Osteocyte (in vitro differentiated cells): Measurements from ENCODE around the gene AKAP10. TPM values are rescaled to one million over a fixed set of nuclear protein-coding genes. Genes with fewer than 3 reads are reported as not detected.
"Not testable (repeated sequence)": the region's sequence is repeated elsewhere in the genome, so short reads cannot be mapped to it uniquely, and the experiment has no call there.

Experiments
- DNase-seq: peaks from one replicate; pipeline ENCODE4 v3.0.0; 2021; ENCODE audit warnings: mixed read lengths; ENCODE audit not compliant: unreplicated experiment; ENCODE audit errors: extremely low spot score
- H3K27ac Mint-ChIP-seq: one replicate; pipeline ENCODE4 v1.8.0; 2021; ENCODE audit warnings: mild to moderate bottlenecking, mixed read lengths; ENCODE audit not compliant: unreplicated experiment
- H3K27me3 Mint-ChIP-seq: one replicate; pipeline ENCODE4 v1.8.0; 2021; ENCODE audit warnings: mixed read lengths; ENCODE audit not compliant: unreplicated experiment
- H3K36me3 Mint-ChIP-seq: one replicate; pipeline ENCODE4 v1.8.0; 2021; ENCODE audit warnings: mixed read lengths; ENCODE audit not compliant: unreplicated experiment
- H3K4me1 Mint-ChIP-seq: one replicate; pipeline ENCODE4 v1.8.0; 2021; ENCODE audit warnings: mixed read lengths; ENCODE audit not compliant: unreplicated experiment
- H3K4me3 Mint-ChIP-seq: one replicate; pipeline ENCODE4 v1.8.0; 2021; ENCODE audit warnings: mild to moderate bottlenecking, moderate library complexity, mixed read lengths; ENCODE audit not compliant: unreplicated experiment
- H3K9me3 Mint-ChIP-seq: one replicate; pipeline ENCODE4 v1.8.0; 2021; ENCODE audit warnings: mixed read lengths; ENCODE audit not compliant: unreplicated experiment
- CTCF ChIP-seq: fragments of 200-600 bp; sonication (generic); IDR thresholded peaks from 2 replicates; pipeline ENCODE4 v1.5.0; 2021; ENCODE audit warnings: antibody characterized with exemption, mild to moderate bottlenecking, moderate library complexity
- total RNA-seq: library from RNA; stranded (reverse); gene quantifications from 2 replicates; pipeline ENCODE4 v1.2.1, GENCODE V29; 2021

Gene AKAP10
- total RNA-seq, 1 donor from 2014 or later = 34.4 TPM

GRCh38 chr17:19958023-19958422 lies 19.6 kb downstream of the AKAP10 start:
- H3K36me3 Mint-ChIP-seq = peaks cover 38% of the 10 kb centered on the region
- peaks cover 14% of the 10 kb centered on the region for H3K4me1 Mint-ChIP-seq
- H3K9me3 Mint-ChIP-seq = no peaks in the 10 kb centered on the region
- no peak for TF ChIP-seq CTCF
- peak overlapping the region; percentile 83 for H3K27ac Mint-ChIP-seq
- H3K4me3 Mint-ChIP-seq = no peak overlapping the region
- no peaks in the 10 kb centered on the region for H3K27me3 Mint-ChIP-seq
- no peak for DNase-seq

GRCh38 chr17:19955099-19955498 lies 22.5 kb downstream of the AKAP10 start:
- Mint-ChIP-seq H3K36me3 (peaks cover 36% of the 10 kb centered on the region), H3K4me3 (no peak overlapping the region), H3K27ac (no peak overlapping the region), H3K4me1 (peaks cover 15% of the 10 kb centered on the region), H3K9me3 (peaks cover 3% of the 10 kb centered on the region), H3K27me3 (no peaks in the 10 kb centered on the region)
- no peak for DNase-seq
- no peak for TF ChIP-seq CTCF

GRCh38 chr17:19951411-19951810 lies 26.2 kb downstream of the AKAP10 start:
- H3K27ac Mint-ChIP-seq, DNase-seq, H3K27me3 Mint-ChIP-seq, H3K4me3 Mint-ChIP-seq, H3K9me3 Mint-ChIP-seq: not testable (repeated sequence)
- Mint-ChIP-seq H3K4me1 (peaks cover 16% of the 10 kb centered on the region), H3K36me3 (peaks cover 30% of the 10 kb centered on the region)

GRCh38 chr17:19950624-19951195 lies 26.9 kb downstream of the AKAP10 start:
- DNase-seq, H3K4me3 Mint-ChIP-seq, H3K27me3 Mint-ChIP-seq, H3K9me3 Mint-ChIP-seq, H3K27ac Mint-ChIP-seq: not testable (repeated sequence)
- H3K4me1 Mint-ChIP-seq = peaks cover 16% of the 10 kb centered on the region
- H3K36me3 Mint-ChIP-seq = peaks cover 24% of the 10 kb centered on the region

- peak overlapping the region; percentile 2 for H3K27ac Mint-ChIP-seq
- peaks cover 31% of the 10 kb centered on the region for H3K36me3 Mint-ChIP-seq
- no peak overlapping the region for H3K4me3 Mint-ChIP-seq
- DNase-seq = no peak
- peaks cover 3% of the 10 kb centered on the region for H3K9me3 Mint-ChIP-seq
- peaks cover 16% of the 10 kb centered on the region for H3K4me1 Mint-ChIP-seq
- H3K27me3 Mint-ChIP-seq = no peaks in the 10 kb centered on the region
- no peak for TF ChIP-seq CTCF
Observed at GRCh38 chr17:19948116-19948943, 29.3 kb downstream of the AKAP10 start.

GRCh38 chr17:19946921-19947320 lies 30.7 kb downstream of the AKAP10 start:
- TF ChIP-seq CTCF = no peak
- H3K9me3 Mint-ChIP-seq = no peaks in the 10 kb centered on the region
- H3K27ac Mint-ChIP-seq = no peak overlapping the region
- no peaks in the 10 kb centered on the region for H3K27me3 Mint-ChIP-seq
- no peak overlapping the region for H3K4me3 Mint-ChIP-seq
- peaks cover 11% of the 10 kb centered on the region for H3K4me1 Mint-ChIP-seq
- no peak for DNase-seq
- H3K36me3 Mint-ChIP-seq = peaks cover 27% of the 10 kb centered on the region
